ENCODE data around the gene LGALS4. TPM values are rescaled to one million over a fixed set of nuclear protein-coding genes. Genes with fewer than 3 reads are reported as not detected.
"Not testable (repeated sequence)": the region's sequence is repeated elsewhere in the genome, so short reads cannot be mapped to it uniquely, and the experiment has no call there.

Gene LGALS4
- total and polyA plus RNA-seq, 9 donors, result 0.57 to 7.4 (median 1.4) TPM

GRCh38 chr19:38759590-38760003 is 53.1 kb downstream of the LGALS4 start:
- Histone ChIP-seq H3K27ac (no peak overlapping the region), H3K4me3 (no peak overlapping the region), H3K9me3 (no peaks in the 10 kb centered on the region), H3K4me1 (ENCODE audit: insufficient read depth) (no peaks in the 10 kb centered on the region), H3K27me3 (no peaks in the 10 kb centered on the region), H3K36me3 (no peaks in the 10 kb centered on the region)
- TF ChIP-seq POLR2A (IDR thresholded peaks at IDR 0.05) (no peak), CTCF (IDR thresholded peaks at IDR 0.05) (no peak), EP300 (IDR thresholded peaks at IDR 0.05) (no peak)
- no peak for DNase-seq
- intact Hi-C loops (cut with DNase I), result no loop called here
- WGBS, 3 donors, result 49 to 63% (median 57%) methylated on average over 10 of the region's 10 CpGs

GRCh38 chr19:38754196-38754595 is 58.5 kb downstream of the LGALS4 start:
- H3K27ac ChIP-seq; H3K4me3 ChIP-seq; intact Hi-C loops (cut with DNase I); H3K27me3 ChIP-seq; DNase-seq; H3K36me3 ChIP-seq; H3K4me1 ChIP-seq (ENCODE audit: insufficient read depth); H3K9me3 ChIP-seq: not testable (repeated sequence)
- WGBS, 3 donors, result 68 to 85% (median 71%) methylated on average over 2 of the region's 2 CpGs

GRCh38 chr19:38753783-38754182 is 59.0 kb downstream of the LGALS4 start:
- H3K4me3 ChIP-seq; H3K27me3 ChIP-seq; H3K27ac ChIP-seq; H3K36me3 ChIP-seq; H3K9me3 ChIP-seq; H3K4me1 ChIP-seq (ENCODE audit: insufficient read depth); intact Hi-C loops (cut with DNase I); DNase-seq: not testable (repeated sequence)
- 69 to 78% (median 76%) methylated on average over 3 of the region's 3 CpGs for WGBS, 3 donors

Small RNA genes lying within 50 kb of the gene (small RNA-seq; reads per million reads assigned to genes)
- gene RNU6-140P, result not detected

Other genes with a start within 250 kb of the LGALS4 start
- 1 to 10 TPM in 6 of 7 donors, under 1 TPM in 1; 0.95 to 6.1 (median 2.6) TPM for gene MAP4K1, start 195.0 kb downstream of the LGALS4 start, total RNA-seq
- gene MAP4K1, start 195.0 kb downstream of the LGALS4 start, polyA plus RNA-seq, result 1 to 10 TPM; 1.0 to 2.6 TPM
- 100 to 1,000 TPM; 247 to 527 (median 267) TPM for gene EIF3K, start 193.8 kb downstream of the LGALS4 start, total RNA-seq
- 100 to 1,000 TPM; 215 to 391 TPM for gene EIF3K, start 193.8 kb downstream of the LGALS4 start, polyA plus RNA-seq
- gene ACTN4, start 165.3 kb downstream of the LGALS4 start, total RNA-seq, result 100 to 1,000 TPM; 139 to 419 (median 299) TPM
- 100 to 1,000 TPM; 188 to 458 TPM for gene ACTN4, start 165.3 kb downstream of the LGALS4 start, polyA plus RNA-seq
- gene CAPN12, start 68.5 kb downstream of the LGALS4 start, total RNA-seq, result 1 to 10 TPM in 5 of 7 donors, under 1 TPM in 2; 0.81 to 8.0 (median 3.1) TPM
- 1 to 10 TPM in 1 of 2 donors, under 1 TPM in 1; 0.22 to 3.6 TPM for gene CAPN12, start 68.5 kb downstream of the LGALS4 start, polyA plus RNA-seq
- gene LGALS7, start 39.4 kb downstream of the LGALS4 start, total RNA-seq, result under 1 TPM in 2 of 7 donors, not detected in 5; 0.69 to 0.79 TPM
- under 1 TPM in 1 of 2 donors, not detected in 1; 0.84 TPM for gene LGALS7, start 39.4 kb downstream of the LGALS4 start, polyA plus RNA-seq
- not detected for gene LGALS7B, start 23.7 kb downstream of the LGALS4 start, total RNA-seq
- not detected for gene LGALS7B, start 23.7 kb downstream of the LGALS4 start, polyA plus RNA-seq
- 100 to 1,000 TPM in 5 of 7 donors, 10 to 100 TPM in 2; 67.6 to 146 (median 113) TPM for gene ECH1, start 18.8 kb upstream of the LGALS4 start, total RNA-seq
- 100 to 1,000 TPM; 202 to 243 TPM for gene ECH1, start 18.8 kb upstream of the LGALS4 start, polyA plus RNA-seq
- gene HNRNPL, start 37.0 kb upstream of the LGALS4 start, total RNA-seq, result 100 to 1,000 TPM; 110 to 282 (median 230) TPM
- gene HNRNPL, start 37.0 kb upstream of the LGALS4 start, polyA plus RNA-seq, result 100 to 1,000 TPM; 152 to 284 TPM
- gene RINL, start 65.3 kb upstream of the LGALS4 start, total RNA-seq, result 1 to 10 TPM; 1.1 to 4.7 (median 2.6) TPM
- gene RINL, start 65.3 kb upstream of the LGALS4 start, polyA plus RNA-seq, result 1 to 10 TPM; 2.3 to 3.4 TPM
- 10 to 100 TPM; 51.7 to 64.9 (median 55.7) TPM for gene SIRT2, start 86.7 kb upstream of the LGALS4 start, total RNA-seq
- gene SIRT2, start 86.7 kb upstream of the LGALS4 start, polyA plus RNA-seq, result 10 to 100 TPM; 46.1 to 60.0 TPM
- 10 to 100 TPM in 6 of 7 donors, 1 to 10 TPM in 1; 8.5 to 19.3 (median 13.2) TPM for gene NFKBIB, start 87.0 kb upstream of the LGALS4 start, total RNA-seq
- 10 to 100 TPM in 1 of 2 donors, 1 to 10 TPM in 1; 3.2 to 21.6 TPM for gene NFKBIB, start 87.0 kb upstream of the LGALS4 start, polyA plus RNA-seq
- 1 to 10 TPM in 1 of 7 donors, under 1 TPM in 4, not detected in 2; 0.50 to 1.1 (median 0.51) TPM for gene CCER2, start 99.2 kb upstream of the LGALS4 start, total RNA-seq
- under 1 TPM in 1 of 2 donors, not detected in 1; 0.48 TPM for gene CCER2, start 99.2 kb upstream of the LGALS4 start, polyA plus RNA-seq
- 10 to 100 TPM in 6 of 7 donors, 1 to 10 TPM in 1; 9.8 to 20.6 (median 18.0) TPM for gene SARS2, start 117.8 kb upstream of the LGALS4 start, total RNA-seq
- 10 to 100 TPM in 1 of 2 donors, 1 to 10 TPM in 1; 5.0 to 20.5 TPM for gene SARS2, start 117.8 kb upstream of the LGALS4 start, polyA plus RNA-seq
- gene MRPS12, start 118.0 kb upstream of the LGALS4 start, total RNA-seq, result 10 to 100 TPM; 15.5 to 24.1 (median 19.7) TPM
- gene MRPS12, start 118.0 kb upstream of the LGALS4 start, polyA plus RNA-seq, result 10 to 100 TPM in 1 of 2 donors, 1 to 10 TPM in 1; 5.5 to 24.0 TPM
- gene FBXO17, start 162.8 kb upstream of the LGALS4 start, total RNA-seq, result 10 to 100 TPM; 32.7 to 52.2 (median 41.9) TPM
- gene FBXO17, start 162.8 kb upstream of the LGALS4 start, polyA plus RNA-seq, result 10 to 100 TPM; 26.7 to 35.5 TPM
- gene FBXO27, start 219.6 kb upstream of the LGALS4 start, total RNA-seq, result 10 to 100 TPM in 5 of 7 donors, 1 to 10 TPM in 2; 5.7 to 21.4 (median 19.1) TPM
- 10 to 100 TPM in 1 of 2 donors, 1 to 10 TPM in 1; 6.4 to 14.7 TPM for gene FBXO27, start 219.6 kb upstream of the LGALS4 start, polyA plus RNA-seq

Data from ovary (tissue), 9 donors.